Measurements from ENCODE around the gene GPR137B. TPM values are rescaled to one million over a fixed set of nuclear protein-coding genes. Genes with fewer than 3 reads are reported as not detected.
"Not testable (repeated sequence)": the region's sequence is repeated elsewhere in the genome, so short reads cannot be mapped to it uniquely, and the experiment has no call there.

GPR137B gene
- total RNA-seq, 1 experiment from 2014 or later = 4.0 TPM

DNA sequence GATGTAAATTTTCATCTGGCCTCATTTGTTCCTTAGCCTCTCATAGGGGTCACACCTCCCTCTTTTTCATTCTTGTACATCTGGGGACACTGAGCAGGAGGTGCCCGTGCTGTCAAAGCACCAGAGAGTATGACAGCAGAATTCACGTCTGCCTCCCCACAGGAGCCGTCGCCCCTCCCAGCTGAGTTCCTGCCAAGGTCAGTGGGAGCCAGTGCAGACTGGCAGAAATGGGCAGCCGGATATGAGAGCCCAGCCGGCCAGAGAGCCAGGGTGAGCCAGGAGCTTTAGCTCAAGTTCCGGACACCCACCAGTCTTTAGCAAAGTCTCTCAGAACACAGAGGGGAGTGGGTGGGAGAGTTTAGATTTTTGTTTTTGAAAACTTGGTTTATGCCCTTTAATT is 21.9 kb downstream of the GPR137B start:
- DNase-seq = no peak
- Histone ChIP-seq H3K9me3 (peaks cover 14% of the 10 kb centered on the region), H3K36me3 (no peaks in the 10 kb centered on the region), H3K4me3 (no peak overlapping the region), H3K27me3 (no peaks in the 10 kb centered on the region)

- Histone ChIP-seq H3K9me3 (peaks cover 14% of the 10 kb centered on the region), H3K27me3 (no peaks in the 10 kb centered on the region), H3K4me3 (no peak overlapping the region), H3K36me3 (no peaks in the 10 kb centered on the region)
- no peak for DNase-seq
These were observed 23.1 kb downstream of the GPR137B start for GRCh38 chr1:236165238-236165981.

DNA sequence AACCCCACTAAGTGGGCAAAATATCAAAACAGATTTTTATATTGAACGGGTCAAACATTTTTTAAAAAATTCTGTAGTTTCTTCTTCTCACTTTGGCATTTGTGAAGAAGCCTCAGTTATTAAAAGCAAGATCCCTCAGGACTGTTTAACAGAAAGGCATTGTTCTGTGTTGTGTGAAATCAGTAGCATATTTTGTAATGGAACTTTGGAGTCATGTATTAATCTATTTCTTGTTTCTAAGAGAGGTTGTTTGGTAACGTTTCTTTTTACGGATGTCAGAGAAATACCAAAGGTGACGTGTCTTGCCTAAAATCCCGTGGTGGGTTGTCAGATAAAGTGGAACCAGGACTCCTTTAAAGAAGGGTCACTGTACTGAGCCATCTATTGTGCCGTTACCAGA is 23.7 kb downstream of the GPR137B start:
- H3K36me3 ChIP-seq = no peaks in the 10 kb centered on the region
- DNase-seq = no peak
- no peaks in the 10 kb centered on the region for H3K27me3 ChIP-seq
- peaks cover 14% of the 10 kb centered on the region for H3K9me3 ChIP-seq
- H3K4me3 ChIP-seq = no peak overlapping the region

GRCh38 chr1:236167154-236167553 is 24.8 kb downstream of the GPR137B start:
- DNase-seq = no peak

DNA sequence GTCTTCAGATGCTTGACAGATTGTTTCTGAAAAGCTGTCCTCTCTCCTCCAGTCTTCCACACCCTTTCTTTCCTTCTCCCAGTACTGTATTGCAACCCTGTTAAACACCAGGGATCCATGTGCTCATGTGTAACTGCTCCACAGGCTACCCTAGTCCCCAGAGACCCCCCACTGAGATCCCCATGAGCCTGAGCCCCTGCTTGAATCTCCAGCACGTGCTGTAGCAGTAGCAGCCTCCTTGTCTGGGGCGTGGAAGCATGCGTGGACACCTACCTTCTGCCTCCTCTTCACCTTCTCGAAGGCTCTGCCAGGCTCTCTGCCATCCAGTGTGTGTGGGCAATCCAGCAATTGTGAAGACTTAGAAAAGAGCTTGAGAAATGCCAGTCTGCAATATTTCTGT is 25.2 kb downstream of the GPR137B start:
- Histone ChIP-seq H3K36me3 (no peaks in the 10 kb centered on the region), H3K9me3 (0 out of 2 replicates have a peak, but pooled peaks cover under 1% of the 10 kb centered on the region), H3K27me3 (no peaks in the 10 kb centered on the region), H3K4me3 (no peak overlapping the region)
- no peak for DNase-seq

More at GRCh38 chr1:236167154-236167553, 24.8 kb downstream of the GPR137B start:
- Histone ChIP-seq H3K9me3 (peaks cover 5% of the 10 kb centered on the region), H3K4me3 (no peak overlapping the region), H3K27me3 (no peaks in the 10 kb centered on the region), H3K36me3 (no peaks in the 10 kb centered on the region)

GRCh38 chr1:236168716-236169429 is 26.5 kb downstream of the GPR137B start:
- H3K36me3 ChIP-seq = no peaks in the 10 kb centered on the region
- H3K27me3 ChIP-seq = no peaks in the 10 kb centered on the region
- peak; percentile 30 for DNase-seq
- no peaks in the 10 kb centered on the region for H3K9me3 ChIP-seq
- H3K4me3 ChIP-seq = no peak overlapping the region

DNA sequence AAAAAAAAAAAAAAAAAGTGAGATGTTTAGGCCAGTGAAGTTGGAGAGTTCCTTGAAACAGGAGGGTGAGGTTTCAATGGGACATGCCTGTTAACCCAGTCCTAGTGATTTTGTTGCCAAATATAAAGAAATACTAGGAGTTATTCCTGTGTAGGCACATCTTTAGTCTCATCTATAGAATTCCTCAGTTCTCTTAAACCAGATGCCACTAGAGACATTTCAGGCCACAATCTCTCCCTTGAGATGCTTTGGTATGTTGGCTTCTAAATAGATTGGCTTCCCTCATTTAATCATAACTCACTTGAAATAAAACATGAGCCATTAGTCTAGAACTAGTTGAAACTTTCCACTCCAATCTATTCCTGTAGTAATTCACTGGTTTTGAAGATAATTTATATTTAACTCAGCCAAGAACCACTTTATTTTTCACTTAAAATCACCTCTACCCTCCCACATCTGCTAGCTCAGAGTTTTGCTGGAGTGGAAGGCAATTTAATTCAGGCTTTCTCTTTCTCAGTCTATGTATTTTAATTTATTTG is 29.8 kb downstream of the GPR137B start:
- Histone ChIP-seq H3K36me3 (no peaks in the 10 kb centered on the region), H3K9me3 (no peaks in the 10 kb centered on the region), H3K27me3 (no peaks in the 10 kb centered on the region), H3K4me3 (no peak overlapping the region)
- DNase-seq = no peak

DNA sequence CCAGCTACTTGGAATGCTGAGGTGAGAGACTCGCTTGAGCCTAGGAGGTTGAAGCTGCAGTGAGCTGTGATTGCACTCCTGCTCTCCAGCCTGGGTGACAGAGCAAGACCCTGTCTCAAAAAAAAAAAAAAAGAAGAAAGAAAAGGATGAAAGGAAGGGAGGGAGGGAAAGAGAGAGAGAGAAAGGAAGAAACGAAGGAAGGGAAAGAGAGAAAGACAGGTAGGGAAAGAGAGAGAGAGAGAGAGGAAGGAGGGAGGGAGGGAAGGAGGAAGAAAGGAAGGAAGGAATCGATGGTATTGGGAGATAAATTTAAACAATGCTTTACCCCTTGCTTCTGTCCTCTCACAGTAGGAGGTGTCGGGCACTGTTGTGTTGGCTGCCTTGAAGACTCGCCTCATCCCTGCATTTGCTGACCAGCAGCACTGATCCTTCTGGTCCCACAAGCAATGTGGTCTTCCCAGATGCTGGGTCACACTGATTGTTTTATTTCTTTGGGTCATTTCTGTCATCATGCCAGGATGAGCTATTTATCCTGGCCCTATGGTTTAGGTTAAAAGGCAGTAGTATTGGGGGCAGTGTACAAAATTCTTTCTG is 30.9 kb downstream of the GPR137B start:
- H3K36me3 ChIP-seq = no peaks in the 10 kb centered on the region
- H3K9me3 ChIP-seq = no peaks in the 10 kb centered on the region
- DNase-seq = no peak
- H3K4me3 ChIP-seq = no peak overlapping the region
- H3K27me3 ChIP-seq = no peaks in the 10 kb centered on the region

GRCh38 chr1:236175642-236176336 is 33.5 kb downstream of the GPR137B start:
- no peaks in the 10 kb centered on the region for H3K36me3 ChIP-seq
- no peak overlapping the region for H3K4me3 ChIP-seq
- no peaks in the 10 kb centered on the region for H3K27me3 ChIP-seq
- no peak for DNase-seq
- no peaks in the 10 kb centered on the region for H3K9me3 ChIP-seq

DNA sequence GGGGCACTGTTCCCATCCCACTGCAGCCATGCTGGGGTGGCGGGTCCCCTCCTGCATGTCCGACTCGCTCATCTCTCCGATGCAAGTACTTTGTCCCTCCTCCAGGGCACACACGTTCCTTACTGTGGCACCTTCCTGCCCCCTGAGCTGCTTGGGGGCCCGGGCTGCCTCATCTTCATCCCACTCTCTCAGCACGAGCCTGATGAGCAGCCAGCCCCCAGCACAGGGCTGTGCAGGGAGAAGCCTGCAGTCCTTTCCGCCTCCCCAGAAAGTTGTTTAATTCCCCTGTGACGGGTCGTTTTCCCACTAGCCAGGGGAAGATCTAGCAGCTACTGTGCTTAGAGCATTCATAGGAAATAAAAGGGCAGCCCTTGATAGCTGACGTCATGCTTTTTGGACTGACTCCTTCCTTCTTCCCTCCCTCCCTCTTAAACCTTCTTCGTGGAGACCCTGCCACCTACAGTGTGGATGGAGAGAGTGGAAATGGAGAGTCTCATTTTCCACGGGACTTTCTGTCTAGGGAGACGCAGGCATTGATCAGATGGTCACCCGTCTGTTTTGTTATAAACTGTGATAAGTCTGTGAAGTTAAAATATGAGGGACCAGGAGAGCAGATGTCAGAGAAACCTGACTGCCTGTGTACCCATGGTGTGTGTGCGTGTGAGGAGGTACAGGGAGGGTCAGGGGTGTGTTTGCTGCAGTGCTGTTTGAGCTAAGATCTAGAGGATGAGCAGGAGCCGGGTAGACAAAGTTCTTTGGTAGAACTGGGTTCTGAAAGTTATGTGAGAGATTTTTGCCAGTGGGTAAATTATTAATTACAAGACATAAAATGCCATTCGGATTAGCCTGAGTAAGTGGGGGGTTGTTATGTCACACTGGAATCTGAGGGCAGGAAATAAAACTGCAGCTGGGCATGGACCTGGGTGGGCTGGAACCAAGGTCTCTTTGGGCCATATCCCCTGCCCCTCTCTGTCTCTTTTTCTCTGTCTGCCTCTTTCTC is 34.3 kb downstream of the GPR137B start:
- Histone ChIP-seq H3K4me3 (no peak overlapping the region), H3K36me3 (no peaks in the 10 kb centered on the region), H3K27me3 (no peaks in the 10 kb centered on the region), H3K9me3 (no peaks in the 10 kb centered on the region)
- DNase-seq = no peak

DNA sequence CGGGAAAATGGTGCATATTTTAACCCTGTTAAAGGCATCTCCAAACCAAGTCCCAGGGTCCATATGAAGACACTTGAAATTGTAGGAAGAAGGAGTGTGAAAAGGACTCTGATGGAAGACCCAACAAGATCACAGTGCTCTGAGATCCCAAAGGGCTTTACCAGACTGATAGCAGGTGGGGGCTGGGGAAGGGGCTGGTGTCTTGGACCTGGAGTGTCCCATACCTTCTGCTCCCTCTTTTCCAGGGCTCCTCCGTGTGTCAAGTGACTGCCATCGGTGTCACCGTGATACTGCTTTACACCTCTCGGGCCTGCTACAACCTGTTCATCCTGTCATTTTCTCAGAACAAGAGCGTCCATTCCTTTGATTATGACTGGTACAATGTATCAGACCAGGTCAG is 37.3 kb downstream of the GPR137B start:
- Histone ChIP-seq H3K36me3 (no peaks in the 10 kb centered on the region), H3K27me3 (no peaks in the 10 kb centered on the region), H3K9me3 (no peaks in the 10 kb centered on the region), H3K4me3 (no peak overlapping the region)
- no peak for DNase-seq

- H3K4me3 ChIP-seq = no peak overlapping the region
- no peaks in the 10 kb centered on the region for H3K36me3 ChIP-seq
- H3K9me3 ChIP-seq = no peaks in the 10 kb centered on the region
- no peak for DNase-seq
- H3K27me3 ChIP-seq = no peaks in the 10 kb centered on the region
These were observed 38.7 kb downstream of the GPR137B start for GRCh38 chr1:236181059-236181458.

GRCh38 chr1:236185687-236186086 is 43.3 kb downstream of the GPR137B start:
- DNase-seq = no peak
- Histone ChIP-seq H3K4me3 (no peak overlapping the region), H3K36me3 (no peaks in the 10 kb centered on the region), H3K9me3 (no peaks in the 10 kb centered on the region), H3K27me3 (no peaks in the 10 kb centered on the region)

DNA sequence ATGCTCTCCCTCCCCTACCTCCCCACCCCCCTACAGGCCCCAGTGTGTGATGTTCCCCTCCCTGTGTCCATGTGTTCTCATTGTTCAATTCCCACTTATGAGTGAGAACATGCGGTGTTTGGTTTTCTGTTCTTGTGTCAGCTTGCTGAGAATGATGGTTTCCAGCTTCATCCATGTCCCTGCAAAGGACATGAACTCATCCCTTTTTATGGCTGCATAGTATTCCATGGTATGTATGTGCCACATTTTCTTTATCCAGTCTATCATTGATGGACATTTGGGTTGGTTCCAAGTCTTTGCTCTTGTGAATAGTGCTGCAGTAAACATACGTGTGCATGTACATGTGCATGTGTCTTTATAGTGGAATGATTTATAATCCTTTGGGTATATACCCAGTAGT is 44.1 kb downstream of the GPR137B start:
- H3K4me3 ChIP-seq, H3K27me3 ChIP-seq, H3K36me3 ChIP-seq, DNase-seq, H3K9me3 ChIP-seq: not testable (repeated sequence)

DNA sequence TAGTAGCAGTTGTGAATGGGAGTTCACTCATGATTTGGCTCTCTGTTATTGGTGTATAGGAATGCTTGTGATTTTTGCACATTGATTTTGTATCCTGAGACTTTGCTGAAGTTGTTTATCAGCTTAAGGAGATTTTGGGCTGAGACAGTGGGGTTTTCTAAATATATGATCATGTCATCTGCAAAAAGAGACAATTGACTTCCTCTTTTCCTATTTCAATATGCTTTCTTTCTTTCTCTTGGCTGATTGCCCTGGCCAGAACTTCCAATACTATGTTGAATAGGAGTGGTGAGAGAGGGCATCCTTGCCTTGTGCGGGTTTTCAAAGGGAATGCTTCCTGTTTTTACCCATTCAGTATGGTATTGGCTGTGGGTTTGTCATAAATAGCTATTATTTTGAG is 45.7 kb downstream of the GPR137B start:
- not testable (repeated sequence) for H3K27me3 ChIP-seq, H3K9me3 ChIP-seq, DNase-seq, H3K36me3 ChIP-seq, H3K4me3 ChIP-seq

GRCh38 chr1:236193184-236193583 is 50.8 kb downstream of the GPR137B start:
- Histone ChIP-seq H3K9me3 (no peaks in the 10 kb centered on the region), H3K4me3 (no peak overlapping the region), H3K36me3 (no peaks in the 10 kb centered on the region; the same call in 1 of the 2 replicates), H3K27me3 (no peaks in the 10 kb centered on the region)
- no peak for DNase-seq
